Measurements from ENCODE around the gene SFXN2.
"Not testable (repeated sequence)": the region's sequence is repeated elsewhere in the genome, so short reads cannot be mapped to it uniquely, and the experiment has no call there.

SFXN2 gene

GRCh38 chr10:102720775-102721301 is 6.4 kb downstream of the SFXN2 start:
- no peak for DNase-seq (ENCODE audit: low read depth in 2 of 2)

- DNase-seq (ENCODE audit: low read depth in 2 of 2), result no peak
Observed at GRCh38 chr10:102721954-102722353, 7.5 kb downstream of the SFXN2 start.

GRCh38 chr10:102723989-102724388 is 9.6 kb downstream of the SFXN2 start:
- no peak for DNase-seq (ENCODE audit: low read depth in 2 of 2)

GRCh38 chr10:102726274-102726673 is 11.8 kb downstream of the SFXN2 start:
- no peak for DNase-seq (ENCODE audit: low read depth in 2 of 2)

GRCh38 chr10:102727037-102727818 is 12.8 kb downstream of the SFXN2 start:
- no peak for DNase-seq (ENCODE audit: low read depth in 2 of 2)

GRCh38 chr10:102729029-102730026 is 14.9 kb downstream of the SFXN2 start:
- peak; percentile 12 to 46 for DNase-seq (ENCODE audit: low read depth in 2 of 2)

- no peak for DNase-seq (ENCODE audit: low read depth in 2 of 2)
Observed at GRCh38 chr10:102731222-102731800, 16.9 kb downstream of the SFXN2 start.

GRCh38 chr10:102732661-102733060 is 18.2 kb downstream of the SFXN2 start:
- DNase-seq (ENCODE audit: low read depth in 2 of 2), result no peak

GRCh38 chr10:102735065-102735562 is 20.7 kb downstream of the SFXN2 start:
- no peak for DNase-seq (ENCODE audit: low read depth in 2 of 2)

GRCh38 chr10:102738692-102739121 is 24.3 kb downstream of the SFXN2 start:
- DNase-seq (ENCODE audit: low read depth in 2 of 2), result no peak

- DNase-seq (ENCODE audit: low read depth in 2 of 2), result no peak
Observed at GRCh38 chr10:102740229-102740628, 25.8 kb downstream of the SFXN2 start.

- no peak for DNase-seq (ENCODE audit: low read depth in 2 of 2)
Observed at GRCh38 chr10:102741726-102742237, 27.3 kb downstream of the SFXN2 start.

- DNase-seq (ENCODE audit: low read depth in 2 of 2), result not testable (repeated sequence)
Observed at GRCh38 chr10:102742313-102742712, 27.9 kb downstream of the SFXN2 start.

- DNase-seq (ENCODE audit: low read depth in 2 of 2), result no peak
Observed at GRCh38 chr10:102743078-102743587, 28.7 kb downstream of the SFXN2 start.

- DNase-seq (ENCODE audit: low read depth in 2 of 2), result peak; percentile 80 to 92
Observed at GRCh38 chr10:102743588-102744373, 29.3 kb downstream of the SFXN2 start, which contains the start of gene WBP1L. Gene WBP1L (plus strand): TSS chr10:102743948. CDS start chr10:102744054, 106 bp downstream.

- DNase-seq (ENCODE audit: low read depth in 2 of 2), result peak in 1 of 2 experiments; percentile 15
Observed at GRCh38 chr10:102744374-102745051, 30.1 kb downstream of the SFXN2 start.

GRCh38 chr10:102745157-102745556 is 30.7 kb downstream of the SFXN2 start:
- DNase-seq (ENCODE audit: low read depth in 2 of 2), result no peak

- no peak for DNase-seq (ENCODE audit: low read depth in 2 of 2)
Observed at GRCh38 chr10:102752266-102752930, 38.0 kb downstream of the SFXN2 start.

All from stimulated activated CD4-positive, alpha-beta T cell treated with anti-CD3 and anti-CD28 coated beads, Interleukin-12 subunit alpha, Interleukin-12 subunit beta, amount 100 ng/mL, for 24 hours (primary cell).